NOMO-1 treated with DMSO at 0.1 percent for 48 hours (cell line): ENCODE data around the gene CACNA1C.

Experiments
- DNase-seq: peaks from one replicate; lab custom pipeline; 2025; ENCODE audit not compliant: unreplicated experiment; lab: John Stamatoyannopoulos, UW

The CACNA1C gene

GRCh38 chr12:2335109-2335508 is 282.3 kb downstream of the CACNA1C start:
- DNase-seq, result peak; percentile 73

- no peak for DNase-seq
These were observed 282.7 kb downstream of the CACNA1C start for GRCh38 chr12:2335513-2335912.

GRCh38 chr12:2335916-2336315 is 283.1 kb downstream of the CACNA1C start:
- DNase-seq, result no peak

GRCh38 chr12:2336409-2336829 is 283.6 kb downstream of the CACNA1C start:
- peak; percentile 91 for DNase-seq

- DNase-seq, result no peak
These were observed 284.5 kb downstream of the CACNA1C start for GRCh38 chr12:2337031-2338010.

- DNase-seq, result no peak
These were observed 285.6 kb downstream of the CACNA1C start for GRCh38 chr12:2338381-2338780.

GRCh38 chr12:2338991-2339431 is 286.2 kb downstream of the CACNA1C start:
- DNase-seq, result peak; percentile 53

GRCh38 chr12:2341051-2341751 is 288.4 kb downstream of the CACNA1C start:
- no peak for DNase-seq

- DNase-seq, result peak; percentile 97
These were observed 289.1 kb downstream of the CACNA1C start for GRCh38 chr12:2341871-2342270.

- DNase-seq, result peak; percentile 53
These were observed 290.9 kb downstream of the CACNA1C start for GRCh38 chr12:2343681-2344080.

- no peak for DNase-seq
These were observed 291.7 kb downstream of the CACNA1C start for GRCh38 chr12:2344476-2344875.

GRCh38 chr12:2344885-2345284 is 292.1 kb downstream of the CACNA1C start:
- DNase-seq, result peak; percentile 36

GRCh38 chr12:2345902-2346301 is 293.1 kb downstream of the CACNA1C start:
- DNase-seq, result no peak

GRCh38 chr12:2346416-2346815 is 293.6 kb downstream of the CACNA1C start:
- DNase-seq, result no peak

GRCh38 chr12:2347137-2347843 is 294.5 kb downstream of the CACNA1C start:
- no peak for DNase-seq

GRCh38 chr12:2347844-2348481 is 295.2 kb downstream of the CACNA1C start:
- DNase-seq, result no peak

GRCh38 chr12:2348482-2348852 is 295.7 kb downstream of the CACNA1C start:
- DNase-seq, result no peak

GRCh38 chr12:2351161-2351560 is 298.4 kb downstream of the CACNA1C start:
- DNase-seq, result no peak

GRCh38 chr12:2352203-2352602 is 299.4 kb downstream of the CACNA1C start:
- no peak for DNase-seq

GRCh38 chr12:2353281-2353680 is 300.5 kb downstream of the CACNA1C start:
- no peak for DNase-seq

- DNase-seq, result no peak
These were observed 300.9 kb downstream of the CACNA1C start for GRCh38 chr12:2353691-2354090.
